ENCODE results near the gene SNX27.
"Not testable (repeated sequence)": the region's sequence is repeated elsewhere in the genome, so short reads cannot be mapped to it uniquely, and the experiment has no call there.

SNX27 gene

GRCh38 chr1:151611832-151612500 lies at the start of gene SNX27:
SNX27 (plus strand) TSS chr1:151612050; CDS start chr1:151612202, 152 bp downstream.
- peak; percentile 93 for DNase-seq

- DNase-seq: no peak
Observed at GRCh38 chr1:151562661-151563060, 49.2 kb upstream of the SNX27 start.

DNA sequence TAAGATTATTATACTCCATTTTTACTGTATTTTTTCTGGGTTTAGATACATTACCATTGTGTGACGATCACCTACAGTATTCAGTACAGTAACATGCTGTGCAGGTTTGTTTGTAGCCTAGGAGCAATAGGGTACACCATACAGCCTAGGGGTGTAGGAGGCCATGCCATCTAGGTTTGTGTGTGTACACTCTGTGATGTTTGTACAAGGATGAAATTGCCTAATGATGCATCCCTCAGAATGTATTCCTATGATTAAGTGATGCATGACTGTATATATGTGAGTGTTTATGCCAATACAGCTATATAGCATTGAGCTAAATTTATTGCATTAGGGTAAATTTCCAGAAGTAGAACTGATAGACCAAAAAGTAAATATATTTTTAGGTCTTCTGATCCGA lies 48.5 kb upstream of the SNX27 start:
- DNase-seq: no peak

DNA sequence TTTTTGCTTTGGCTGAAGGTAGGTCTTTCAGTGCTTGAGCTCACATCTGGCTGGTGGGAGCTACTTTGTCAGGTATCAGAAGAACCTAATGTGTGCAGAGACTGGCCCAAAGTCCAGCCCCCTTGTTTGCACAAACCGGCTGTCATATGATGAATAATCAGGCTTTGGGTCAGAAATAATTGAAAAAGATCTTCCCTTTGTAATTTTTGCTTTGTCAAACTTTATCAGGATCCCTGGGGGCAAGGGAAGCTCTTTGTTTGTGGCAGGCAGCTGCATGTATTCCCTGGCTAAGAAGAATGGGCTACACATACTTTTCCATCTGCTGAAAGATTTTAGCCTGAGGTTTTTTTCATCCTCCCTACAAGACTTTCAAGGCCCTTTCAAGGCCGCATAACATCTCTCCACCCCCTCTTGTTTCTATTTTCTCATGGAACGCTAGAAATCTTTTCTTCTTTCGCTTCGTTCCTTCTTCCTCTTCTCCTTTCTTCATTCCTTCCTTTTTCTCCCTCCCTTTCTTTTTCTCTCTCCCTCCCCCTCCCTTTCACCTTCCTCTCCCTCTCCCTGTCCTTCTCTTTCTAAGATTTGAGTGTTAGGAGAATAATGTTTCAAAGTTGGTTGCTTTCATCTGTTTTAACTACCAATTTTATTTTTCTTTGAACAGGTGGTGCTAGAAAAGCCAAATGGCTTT lies 46.2 kb upstream of the SNX27 start:
- no peak for DNase-seq

- DNase-seq: peak; percentile 45
Observed at GRCh38 chr1:151568626-151569088, 43.2 kb upstream of the SNX27 start.

- DNase-seq: no peak
Observed at GRCh38 chr1:151570819-151571218, 41.0 kb upstream of the SNX27 start.

GRCh38 chr1:151574575-151575529 lies 37.0 kb upstream of the SNX27 start:
- peak; percentile 82 for DNase-seq

DNA sequence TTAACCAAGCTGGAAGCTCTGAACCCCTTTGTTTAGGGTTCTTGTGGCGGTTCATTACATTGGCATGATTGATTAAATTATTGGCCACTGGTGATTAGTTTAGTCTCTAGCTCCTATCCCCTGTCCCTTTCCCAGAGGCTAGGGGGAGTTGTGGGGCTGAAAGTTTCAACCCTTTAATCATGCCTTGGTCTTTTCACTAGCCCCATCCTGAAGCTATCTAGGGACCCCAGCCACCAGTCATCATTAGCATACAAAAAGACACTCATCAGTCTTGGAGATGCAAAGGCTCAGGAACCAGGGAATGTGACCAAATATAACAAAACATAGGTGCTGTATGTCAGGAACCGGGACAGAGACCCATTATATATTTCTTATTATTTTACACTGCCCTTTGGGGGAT lies 34.7 kb upstream of the SNX27 start:
- no peak for DNase-seq

DNA sequence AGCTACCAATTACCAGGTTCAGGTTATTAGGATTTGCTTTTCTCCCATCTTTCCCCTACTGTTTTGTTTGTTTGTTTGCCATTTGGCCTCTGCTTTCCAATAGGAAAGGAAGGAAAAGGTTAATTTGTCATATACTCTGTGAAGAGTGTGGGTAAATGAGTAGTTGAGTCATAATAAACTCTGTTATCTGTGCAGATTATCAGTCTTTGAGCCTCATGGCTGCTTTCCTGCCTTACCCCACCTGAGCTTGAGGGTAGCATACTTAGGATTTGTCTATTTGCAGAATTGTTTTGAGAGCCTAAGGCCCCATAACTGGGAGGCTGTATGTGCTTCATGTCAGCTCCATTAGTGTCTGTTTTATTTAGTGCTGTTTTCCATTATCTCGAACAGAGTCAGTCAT lies 32.9 kb upstream of the SNX27 start:
- DNase-seq: no peak

GRCh38 chr1:151579436-151580225 lies 32.2 kb upstream of the SNX27 start:
- DNase-seq: no peak

GRCh38 chr1:151581451-151581850 lies 30.4 kb upstream of the SNX27 start:
- DNase-seq: no peak

DNA sequence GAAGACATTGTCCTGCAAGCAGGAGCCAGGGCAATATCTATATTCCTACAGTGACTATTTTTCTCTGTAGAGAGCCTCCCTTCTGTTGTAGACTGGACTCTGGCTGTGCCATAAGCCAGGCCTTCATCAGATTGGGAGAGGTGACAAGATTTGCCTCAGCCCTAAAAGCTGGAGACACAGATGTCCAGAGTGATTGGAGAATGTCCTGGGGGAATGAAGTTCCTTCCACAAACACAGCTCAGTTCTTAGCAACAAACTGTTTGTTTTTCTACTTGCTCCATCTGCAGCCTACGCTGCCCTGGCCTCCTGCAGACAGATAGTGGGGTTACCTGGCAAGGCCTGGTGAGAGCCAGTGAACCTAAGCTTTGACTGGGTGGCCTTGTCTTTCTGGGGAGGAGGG lies 29.9 kb upstream of the SNX27 start:
- DNase-seq: no peak

GRCh38 chr1:151583796-151584195 lies 28.1 kb upstream of the SNX27 start:
- no peak for DNase-seq

GRCh38 chr1:151584278-151584677 lies 27.6 kb upstream of the SNX27 start:
- DNase-seq: peak; percentile 57

GRCh38 chr1:151584780-151585179 lies 27.1 kb upstream of the SNX27 start:
- no peak for DNase-seq

- no peak for DNase-seq
Observed at GRCh38 chr1:151585622-151586021, 26.2 kb upstream of the SNX27 start.

GRCh38 chr1:151590961-151591360 lies 20.9 kb upstream of the SNX27 start:
- no peak for DNase-seq

DNA sequence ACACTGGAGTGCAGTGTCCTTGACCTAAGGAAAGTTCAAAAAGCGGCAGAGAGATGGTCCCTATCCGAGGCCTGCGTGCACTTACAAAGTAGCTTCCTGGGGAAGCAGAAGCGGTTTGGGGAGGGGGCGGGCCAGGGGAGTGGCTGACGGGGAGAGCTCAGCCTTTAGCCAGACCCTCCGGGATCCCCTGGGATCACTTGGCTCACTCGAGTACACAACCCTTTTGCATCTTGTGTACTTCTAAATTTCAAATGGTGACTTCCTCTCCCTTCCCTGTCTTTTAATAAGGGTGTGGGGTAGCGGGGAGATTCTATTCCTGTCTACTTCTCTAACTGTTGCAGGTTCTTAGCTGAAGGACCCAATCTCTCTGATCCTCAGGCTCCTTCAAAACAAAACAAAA lies 18.1 kb upstream of the SNX27 start:
- no peak for DNase-seq

GRCh38 chr1:151594143-151594625 lies 17.7 kb upstream of the SNX27 start:
- peak; percentile 56 for DNase-seq

- peak; percentile 86 for DNase-seq
Observed at GRCh38 chr1:151596166-151596953, 15.5 kb upstream of the SNX27 start.

- DNase-seq: not testable (repeated sequence)
Observed at GRCh38 chr1:151602550-151602949, 9.3 kb upstream of the SNX27 start.

DNA sequence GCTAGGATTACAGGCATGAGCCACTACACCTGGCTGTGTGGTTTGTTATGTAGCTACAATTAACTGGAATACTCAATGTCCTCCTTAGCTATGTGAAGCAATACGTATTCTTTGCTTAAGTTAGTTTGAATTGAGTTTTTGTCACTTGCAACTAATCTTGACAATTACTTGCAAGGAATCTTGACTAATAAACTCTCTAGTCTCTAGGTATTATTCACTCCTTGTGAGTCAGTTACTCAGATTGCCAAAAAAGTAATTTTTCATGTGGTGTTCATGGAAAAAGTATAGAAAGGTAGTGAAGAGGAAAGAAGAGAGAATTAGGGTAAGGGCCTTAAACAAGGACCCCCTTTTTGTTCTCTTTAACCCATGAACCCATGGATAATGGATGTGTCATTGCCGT lies 7.6 kb upstream of the SNX27 start:
- no peak for DNase-seq

Measured in hematopoietic multipotent progenitor cell treated with erythropoietin and hydrocortisone succinate and interleukin-3 and kit ligand, for 8 days (in vitro differentiated cells).